ENCODE measurements around the gene KIF5B. TPM values are rescaled to one million over a fixed set of nuclear protein-coding genes. Genes with fewer than 3 reads are reported as not detected.

KIF5B gene
- total RNA-seq, 2 donors from 2014 or later: 148 to 164 TPM

DNA sequence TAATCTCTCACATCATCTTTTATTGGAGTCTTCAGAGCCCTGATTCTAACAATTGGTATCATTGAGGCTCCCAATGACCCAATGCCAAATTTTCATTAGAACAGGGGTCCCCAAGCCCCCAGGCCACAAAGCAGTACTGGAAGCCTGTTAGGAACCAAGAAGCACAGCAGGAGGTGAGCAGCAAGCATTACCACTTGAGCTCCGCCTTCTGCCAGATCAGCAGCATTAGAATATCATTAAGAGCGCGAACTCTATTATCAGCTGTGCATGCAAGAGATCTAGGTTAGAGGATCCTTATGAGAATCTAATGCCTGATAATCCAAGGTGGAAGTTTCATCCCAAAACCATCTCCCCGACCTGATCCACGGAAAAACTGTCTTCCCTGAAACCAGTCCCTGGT, 23.1 kb downstream of the KIF5B start:
- H3K4me3 ChIP-seq: no peak overlapping the region
- peaks cover 0 to under 1% of the 10 kb centered on the region in 2 donors for H3K4me1 ChIP-seq (ENCODE audit: control insufficient read depth in 1 of 2, low read depth in 2 of 2)
- no peak overlapping the region for H3K27ac ChIP-seq
- peaks cover 72% of the 10 kb centered on the region for H3K36me3 ChIP-seq
- ATAC-seq (ENCODE audit: insufficient number of reproducible peaks, low FRiP score, low read depth) (no peak), DNase-seq (ENCODE audit: low spot score) (no peak)
- TF ChIP-seq, protein P1, sequence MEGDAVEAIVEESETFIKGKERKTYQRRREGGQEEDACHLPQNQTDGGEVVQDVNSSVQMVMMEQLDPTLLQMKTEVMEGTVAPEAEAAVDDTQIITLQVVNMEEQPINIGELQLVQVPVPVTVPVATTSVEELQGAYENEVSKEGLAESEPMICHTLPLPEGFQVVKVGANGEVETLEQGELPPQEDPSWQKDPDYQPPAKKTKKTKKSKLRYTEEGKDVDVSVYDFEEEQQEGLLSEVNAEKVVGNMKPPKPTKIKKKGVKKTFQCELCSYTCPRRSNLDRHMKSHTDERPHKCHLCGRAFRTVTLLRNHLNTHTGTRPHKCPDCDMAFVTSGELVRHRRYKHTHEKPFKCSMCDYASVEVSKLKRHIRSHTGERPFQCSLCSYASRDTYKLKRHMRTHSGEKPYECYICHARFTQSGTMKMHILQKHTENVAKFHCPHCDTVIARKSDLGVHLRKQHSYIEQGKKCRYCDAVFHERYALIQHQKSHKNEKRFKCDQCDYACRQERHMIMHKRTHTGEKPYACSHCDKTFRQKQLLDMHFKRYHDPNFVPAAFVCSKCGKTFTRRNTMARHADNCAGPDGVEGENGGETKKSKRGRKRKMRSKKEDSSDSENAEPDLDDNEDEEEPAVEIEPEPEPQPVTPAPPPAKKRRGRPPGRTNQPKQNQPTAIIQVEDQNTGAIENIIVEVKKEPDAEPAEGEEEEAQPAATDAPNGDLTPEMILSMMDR (IDR thresholded peaks at IDR 0.05): no peak
- H3K27me3 ChIP-seq (replicated peaks; ENCODE audit: insufficient read depth): no peaks in the 10 kb centered on the region
- no peaks in the 10 kb centered on the region for H3K9me3 ChIP-seq

DNA sequence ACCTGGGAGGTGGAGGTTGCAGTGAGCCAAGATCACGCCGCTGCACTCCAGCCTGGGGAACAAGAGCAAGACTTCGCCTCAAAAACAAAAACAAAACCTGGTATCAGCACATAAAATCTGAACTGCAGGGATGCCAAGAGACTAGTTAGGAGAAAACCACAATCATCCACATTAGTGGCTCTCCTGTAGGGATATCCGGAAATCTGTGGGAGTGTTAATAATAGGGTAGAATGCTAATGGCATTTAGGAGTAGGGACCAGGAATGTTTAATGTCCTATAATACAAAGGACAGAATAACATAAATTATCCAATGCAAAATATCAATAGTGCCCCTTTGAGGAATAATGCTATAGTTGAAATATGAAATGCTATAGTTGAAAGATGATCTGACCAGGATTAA, 24.3 kb downstream of the KIF5B start:
- Histone ChIP-seq H3K4me3 (no peak overlapping the region), H3K36me3 (peaks cover 74% of the 10 kb centered on the region), H3K27ac (no peak overlapping the region), H3K4me1 (ENCODE audit: control insufficient read depth in 1 of 2, low read depth in 2 of 2) (no peaks in the 10 kb centered on the region), H3K9me3 (no peaks in the 10 kb centered on the region), H3K27me3 (replicated peaks; ENCODE audit: insufficient read depth) (no peaks in the 10 kb centered on the region)
- TF ChIP-seq, protein P1 (IDR thresholded peaks at IDR 0.05): no peak
- ATAC-seq (ENCODE audit: insufficient number of reproducible peaks, low FRiP score, low read depth) (no peak), DNase-seq (ENCODE audit: low spot score) (no peak)

DNA sequence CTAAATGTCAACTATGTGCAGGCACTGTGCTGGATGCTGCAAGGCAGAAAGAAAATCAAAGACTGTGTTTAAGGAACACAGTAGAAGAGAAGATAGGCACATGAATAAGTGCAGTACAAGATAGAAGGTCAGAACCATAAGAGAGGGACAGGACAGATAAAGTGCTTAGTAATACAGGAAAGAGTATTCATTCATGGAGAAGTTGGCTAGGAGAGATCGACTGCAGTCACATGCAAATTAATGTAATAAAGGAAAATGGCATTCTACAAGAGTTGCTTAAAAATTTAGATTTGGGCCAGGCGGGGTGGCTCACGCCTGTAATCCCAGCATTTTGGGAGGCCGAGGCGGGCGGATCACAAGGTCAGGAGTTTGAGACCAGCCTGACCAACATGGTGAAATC, 24.8 kb downstream of the KIF5B start:
- no peaks in the 10 kb centered on the region for H3K9me3 ChIP-seq
- H3K27me3 ChIP-seq (replicated peaks; ENCODE audit: insufficient read depth): no peaks in the 10 kb centered on the region
- peaks cover 72% of the 10 kb centered on the region for H3K36me3 ChIP-seq
- DNase-seq (ENCODE audit: low spot score) (no peak), ATAC-seq (ENCODE audit: insufficient number of reproducible peaks, low FRiP score, low read depth) (no peak)
- no peak overlapping the region for H3K4me3 ChIP-seq
- no peaks in the 10 kb centered on the region for H3K4me1 ChIP-seq (ENCODE audit: control insufficient read depth in 1 of 2, low read depth in 2 of 2)
- TF ChIP-seq, protein P1 (IDR thresholded peaks at IDR 0.05): no peak
- H3K27ac ChIP-seq: no peak overlapping the region

DNA sequence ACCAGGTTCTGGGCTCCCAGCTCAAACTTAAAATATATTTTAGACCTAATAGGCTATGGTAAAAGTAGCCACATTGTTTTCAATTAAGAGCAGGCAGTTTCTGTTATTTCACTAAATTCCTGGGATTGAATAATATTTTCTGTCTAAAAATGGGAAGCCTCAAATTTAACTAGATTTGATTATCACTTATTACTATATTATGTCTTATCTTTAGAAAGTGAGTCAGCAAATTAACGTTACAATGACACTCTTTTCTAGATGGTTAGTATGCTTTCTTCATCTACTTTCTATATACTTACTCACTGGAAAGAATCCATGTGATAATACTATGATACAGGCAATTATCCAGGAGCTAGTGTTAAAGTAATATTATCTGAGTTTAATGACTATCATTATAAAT, 27.5 kb downstream of the KIF5B start:
- DNase-seq (ENCODE audit: low spot score) (no peak), ATAC-seq (ENCODE audit: insufficient number of reproducible peaks, low FRiP score, low read depth) (no peak)
- H3K4me3 ChIP-seq: no peak overlapping the region
- H3K9me3 ChIP-seq: no peaks in the 10 kb centered on the region
- peaks cover 54% of the 10 kb centered on the region for H3K36me3 ChIP-seq
- H3K4me1 ChIP-seq (ENCODE audit: control insufficient read depth in 1 of 2, low read depth in 2 of 2): no peaks in the 10 kb centered on the region
- TF ChIP-seq, protein P1 (IDR thresholded peaks at IDR 0.05): no peak
- no peaks in the 10 kb centered on the region for H3K27me3 ChIP-seq (replicated peaks; ENCODE audit: insufficient read depth)
- no peak overlapping the region for H3K27ac ChIP-seq

DNA sequence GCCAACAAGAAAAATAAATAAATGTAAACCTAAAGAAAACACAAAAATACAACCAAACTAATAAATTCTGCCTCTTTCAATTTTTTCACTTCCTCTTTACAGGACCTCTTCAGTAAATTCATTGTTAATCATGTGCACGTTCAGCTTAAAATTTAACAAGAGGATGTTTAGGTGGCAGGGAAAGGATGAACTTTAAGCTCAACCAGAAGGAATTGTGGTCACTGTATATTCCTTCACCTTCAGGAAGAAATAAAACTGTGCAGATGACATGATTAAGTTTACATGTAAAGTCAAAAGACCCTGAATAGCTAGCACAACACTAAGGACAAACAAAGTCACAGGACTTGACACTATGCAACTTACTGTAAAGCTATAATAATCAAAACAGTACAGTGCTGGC, 33.0 kb downstream of the KIF5B start:
- H3K4me3 ChIP-seq: no peak overlapping the region
- H3K9me3 ChIP-seq: no peaks in the 10 kb centered on the region
- TF ChIP-seq, protein P1 (IDR thresholded peaks at IDR 0.05): no peak
- peaks cover 54% of the 10 kb centered on the region for H3K36me3 ChIP-seq
- no peaks in the 10 kb centered on the region for H3K27me3 ChIP-seq (replicated peaks; ENCODE audit: insufficient read depth)
- no peak for DNase-seq (ENCODE audit: low spot score)
- no peak overlapping the region for H3K27ac ChIP-seq
- no peak for ATAC-seq (ENCODE audit: insufficient number of reproducible peaks, low FRiP score, low read depth)
- H3K4me1 ChIP-seq (ENCODE audit: control insufficient read depth in 1 of 2, low read depth in 2 of 2): no peaks in the 10 kb centered on the region

All from thoracic aorta (tissue), 2 donors.